Adrenal gland (tissue), 12 donors: Measurements from ENCODE around the gene FKBP2. TPM values are rescaled to one million over a fixed set of nuclear protein-coding genes. Genes with fewer than 3 reads are reported as not detected.
"Not testable (repeated sequence)": the region's sequence is repeated elsewhere in the genome, so short reads cannot be mapped to it uniquely, and the experiment has no call there.

Source experiments
- DNase-seq, 7 donors: peaks; one replicate each; pipeline ENCODE4 v3.0.0-alpha.2; 2019 to 2020
- H3K27ac ChIP-seq, 5 donors: fragments of 200-600 bp; sonication (generic) in 4 of 5; 1 replicate in 3 of 5; 2 replicates in 2 of 5; pipeline versions ENCODE4 v1.5.1 to v1.8.0; 2016 to 2020; ENCODE audit warnings: mild to moderate bottlenecking in 1 of 5
- H3K27me3 ChIP-seq: fragments of 200-600 bp; 2 replicates; pipeline ENCODE4 v1.8.0; 2021
- H3K36me3 ChIP-seq, 2 donors: fragments of 200-600 bp; replicated peaks in 1 of 2; 1 replicate in 1 of 2; 2 replicates in 1 of 2; pipeline versions ENCODE4 v1.5.1 to v1.8.0; 2018 to 2022
- H3K4me1 ChIP-seq, 2 donors: fragments of 200-600 bp; replicated peaks in 1 of 2; 1 replicate in 1 of 2; 2 replicates in 1 of 2; pipeline versions ENCODE4 v1.5.1 to v1.8.0; 2018 to 2021
- H3K4me3 ChIP-seq, 4 donors: fragments of 200-600 bp; sonication (generic) in 3 of 4; one replicate each; pipeline ENCODE4 v1.5.1; 2016 to 2018
- H3K9me3 ChIP-seq, 3 donors: fragments of 200-600 bp; sonication (generic) in 1 of 3; replicated peaks in 1 of 3; 1 replicate in 2 of 3; 2 replicates in 1 of 3; pipeline versions ENCODE4 v1.5.1 to v1.8.0; 2016 to 2021
- CTCF ChIP-seq, 6 experiments: fragments of 450-650 bp in 4 of 6; fragments of 200-600 bp in 2 of 6; sonication (generic) in 1 of 6; IDR thresholded peaks; 1 replicate in 5 of 6; 2 replicates in 1 of 6; pipeline versions ENCODE4 v1.5.1 to v1.8.0; 2016 to 2021; ENCODE audit warnings: antibody characterized with exemption in 6 of 6, mild to moderate bottlenecking in 2 of 6, moderate library complexity in 1 of 6
- POLR2A ChIP-seq, 2 donors: fragments of 450-650 bp; IDR thresholded peaks; one replicate each; pipeline ENCODE4 v1.6.1; 2017; ENCODE audit warnings: antibody characterized with exemption in 2 of 2, mild to moderate bottlenecking in 2 of 2, moderate library complexity in 1 of 2
- WGBS, 4 donors: extraction: QIAGEN DNeasy Blood & Tissue Kit in 2 of 4; methylation state at CpG; one replicate each; pipeline versions ENCODE4 v1.1.5 to v1.1.7; 2013 to 2017; 5-methylcytosine and 5-hydroxymethylcytosine counted together
- intact Hi-C, 2 donors: fragments of 100-400 bp; cut with DNase I; formaldehyde crosslinking; loops; one replicate each; pipeline versions ENCODE4 v1.14.1 to v1.15.0; 2022 to 2023
- polyA plus RNA-seq, 3 donors: library from polyadenylated mRNA; stranded (reverse); fragments of 200-250 nt in 2 of 3; fragments of 350-450 nt in 1 of 3; fragmentation: Illumina TruSeq in 1 of 3; extraction: RNeasy Lipid Tissue Mini Kit (QIAGEN cat#74804) in 1 of 3; gene quantifications; one replicate each; pipeline ENCODE4 v1.2.3, GENCODE V29; 2013 to 2014
- total RNA-seq, 9 donors: library from RNA; depleted of rRNA in 4 of 9; stranded (reverse); fragments of >200 nt in 4 of 9; fragments of 120-200 nt in 1 of 9; fragmentation: NEBNext Ultra II Directional in 1 of 9; extraction: Animal tissue kit (Norgen Biotek cat#: 25700) in 1 of 9; gene quantifications; one replicate each; pipeline versions ENCODE4 v1.1.0 to v1.2.4, GENCODE V29; 2013 to 2023
- donor health status: healthy with polysubstance abuse.
- donor health status: Bipolar disorder and iron deficiency.
- donor health status: DM: yes; HTN: yes; CAD: no.
- donor health status: DM: no; HTN: no; CAD: no.
- donor health status: DM: no; HTN: no; CAD: no.
- donor health status: DM: yes; HTN: yes; CAD: no.

The FKBP2 gene
- total and polyA plus RNA-seq, 12 donors, result 76.1 to 812 (median 106) TPM

GRCh38 chr11:64244966-64245365 lies 4.1 kb downstream of the FKBP2 start:
- H3K27me3 ChIP-seq, result no peaks in the 10 kb centered on the region
- DNase-seq, result peak in 1 of 7 donors; percentile 27
- 0 to 22% (median 18%) methylated on average over 1 to 6 of the region's 6 CpGs; no CpG with 5 or more reads in 1 of the 4 donors for WGBS, 4 donors
- TF ChIP-seq CTCF (IDR thresholded peaks at IDR 0.05), result no peak
- TF ChIP-seq POLR2A (IDR thresholded peaks at IDR 0.05), result no peak
- H3K36me3 ChIP-seq, result peaks cover 0 to 12% of the 10 kb centered on the region in 2 donors
- H3K27ac ChIP-seq, result peak overlapping the region; percentile 16 to 90 (median 85)
- no peaks in the 10 kb centered on the region for H3K9me3 ChIP-seq
- H3K4me1 ChIP-seq, result peaks cover 35 to 45% of the 10 kb centered on the region in 2 donors
- peak overlapping the region in 1 of 4 donors; percentile 72 for H3K4me3 ChIP-seq
- intact Hi-C loops, result no loop called here

GRCh38 chr11:64245401-64245796 lies 4.5 kb downstream of the FKBP2 start:
- TF ChIP-seq CTCF (IDR thresholded peaks at IDR 0.05) (no peak), POLR2A (IDR thresholded peaks at IDR 0.05) (no peak)
- intact Hi-C loops, result no loop called here
- Histone ChIP-seq H3K9me3 (no peaks in the 10 kb centered on the region), H3K4me1 (peaks cover 31 to 40% of the 10 kb centered on the region in 2 donors), H3K4me3 (peak overlapping the region in 2 of 4 donors; percentile 59 to 72), H3K27me3 (no peaks in the 10 kb centered on the region), H3K27ac (peak overlapping the region; percentile 16 to 90 (median 85)), H3K36me3 (peaks cover 0 to 12% of the 10 kb centered on the region in 2 donors)
- WGBS, 4 donors, result 0 to 10% (median 6%) methylated on average over 2 to 6 of the region's 6 CpGs
- peak; percentile 67 to 84 (median 76) for DNase-seq

GRCh38 chr11:64245797-64246620 lies 5.1 kb downstream of the FKBP2 start:
- Histone ChIP-seq H3K27me3 (no peaks in the 10 kb centered on the region), H3K4me1 (peaks cover 32 to 43% of the 10 kb centered on the region in 2 donors), H3K36me3 (peaks cover 0 to 12% of the 10 kb centered on the region in 2 donors), H3K9me3 (no peaks in the 10 kb centered on the region), H3K27ac (peak overlapping the region; percentile 16 to 90 (median 85)), H3K4me3 (peak overlapping the region; percentile 2 to 72 (median 66))
- intact Hi-C loops, result no loop called here
- peak; percentile 84 to 93 (median 90) for DNase-seq
- WGBS, 4 donors, result 0 to 9% (median 0%) methylated on average over 7 to 46 of the region's 46 CpGs
- TF ChIP-seq POLR2A (IDR thresholded peaks at IDR 0.05) (peak in 1 of 2 donors; percentile 74), CTCF (IDR thresholded peaks at IDR 0.05) (no peak)

GRCh38 chr11:64246621-64246870 lies 5.7 kb downstream of the FKBP2 start:
- Histone ChIP-seq H3K27ac (peak overlapping the region in 3 of 5 donors; percentile 84 to 90 (median 87)), H3K4me3 (peak overlapping the region in 2 of 4 donors; percentile 59 to 72), H3K36me3 (peaks cover 0 to 12% of the 10 kb centered on the region in 2 donors), H3K4me1 (peaks cover 33 to 44% of the 10 kb centered on the region in 2 donors)
- DNase-seq, H3K9me3 ChIP-seq, H3K27me3 ChIP-seq, intact Hi-C loops: not testable (repeated sequence)
- 0 to 1% (median 0%) methylated on average over 15 to 41 of the region's 43 CpGs; no CpG with 5 or more reads in 1 of the 4 donors for WGBS, 4 donors
